Measurements from ENCODE around the gene MALL. TPM values are rescaled to one million over a fixed set of nuclear protein-coding genes. Genes with fewer than 3 reads are reported as not detected.
"Not testable (repeated sequence)": the region's sequence is repeated elsewhere in the genome, so short reads cannot be mapped to it uniquely, and the experiment has no call there.

MALL gene
- total RNA-seq, 2 experiments from 2014 or later, result not detected

DNA sequence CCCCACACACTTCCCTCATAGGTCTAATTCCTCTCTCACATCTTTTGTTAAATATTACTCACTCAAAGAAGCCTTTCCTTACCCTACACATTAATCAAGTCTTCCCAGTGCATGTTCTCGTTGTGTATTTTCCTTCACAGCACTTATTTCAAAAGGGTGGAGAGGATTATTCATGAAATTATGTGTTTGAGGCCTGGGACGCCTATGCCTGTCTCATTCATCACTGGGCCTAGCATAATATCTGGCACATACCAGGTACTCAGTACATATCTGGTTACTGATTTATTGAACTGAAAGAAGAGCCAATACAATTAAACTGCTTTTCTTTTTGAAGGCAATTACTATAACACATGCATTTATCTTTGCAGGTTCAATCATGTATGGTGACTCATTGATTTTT lies 15.1 kb upstream of the MALL start:
- POLR2A ChIA-PET, result no interaction called here
- no peak for DNase-seq
- no peak overlapping the region for H3K27ac Mint-ChIP-seq
- H3K9me3 Mint-ChIP-seq, result peaks cover 2% of the 10 kb centered on the region
- H3K4me3 Mint-ChIP-seq, result no peak overlapping the region
- CTCF ChIA-PET, result no interaction called here
- H3K4me1 Mint-ChIP-seq, result no peaks in the 10 kb centered on the region
- no peaks in the 10 kb centered on the region for H3K36me3 Mint-ChIP-seq (ENCODE audit: low read depth)
- peaks cover 11% of the 10 kb centered on the region for H3K27me3 Mint-ChIP-seq

- peaks cover 7% of the 10 kb centered on the region for H3K27me3 Mint-ChIP-seq
- no peaks in the 10 kb centered on the region for H3K4me1 Mint-ChIP-seq
- no peak overlapping the region for H3K4me3 Mint-ChIP-seq
- H3K27ac Mint-ChIP-seq, result no peak overlapping the region
- ChIA-PET POLR2A (no interaction called here), CTCF (no interaction called here)
- H3K9me3 Mint-ChIP-seq, result no peaks in the 10 kb centered on the region
- H3K36me3 Mint-ChIP-seq (ENCODE audit: low read depth), result no peaks in the 10 kb centered on the region
- DNase-seq, result no peak
Observed at GRCh38 chr2:110126906-110127305, 11.3 kb upstream of the MALL start.

- no peak for DNase-seq
- Mint-ChIP-seq H3K4me3 (no peak overlapping the region), H3K36me3 (ENCODE audit: low read depth) (no peaks in the 10 kb centered on the region), H3K9me3 (no peaks in the 10 kb centered on the region), H3K27me3 (peaks cover 6% of the 10 kb centered on the region), H3K4me1 (no peaks in the 10 kb centered on the region), H3K27ac (no peak overlapping the region)
- CTCF ChIA-PET, result no interaction called here
- POLR2A ChIA-PET, result no interaction called here
Observed at GRCh38 chr2:110126086-110126773, 10.6 kb upstream of the MALL start.

DNA sequence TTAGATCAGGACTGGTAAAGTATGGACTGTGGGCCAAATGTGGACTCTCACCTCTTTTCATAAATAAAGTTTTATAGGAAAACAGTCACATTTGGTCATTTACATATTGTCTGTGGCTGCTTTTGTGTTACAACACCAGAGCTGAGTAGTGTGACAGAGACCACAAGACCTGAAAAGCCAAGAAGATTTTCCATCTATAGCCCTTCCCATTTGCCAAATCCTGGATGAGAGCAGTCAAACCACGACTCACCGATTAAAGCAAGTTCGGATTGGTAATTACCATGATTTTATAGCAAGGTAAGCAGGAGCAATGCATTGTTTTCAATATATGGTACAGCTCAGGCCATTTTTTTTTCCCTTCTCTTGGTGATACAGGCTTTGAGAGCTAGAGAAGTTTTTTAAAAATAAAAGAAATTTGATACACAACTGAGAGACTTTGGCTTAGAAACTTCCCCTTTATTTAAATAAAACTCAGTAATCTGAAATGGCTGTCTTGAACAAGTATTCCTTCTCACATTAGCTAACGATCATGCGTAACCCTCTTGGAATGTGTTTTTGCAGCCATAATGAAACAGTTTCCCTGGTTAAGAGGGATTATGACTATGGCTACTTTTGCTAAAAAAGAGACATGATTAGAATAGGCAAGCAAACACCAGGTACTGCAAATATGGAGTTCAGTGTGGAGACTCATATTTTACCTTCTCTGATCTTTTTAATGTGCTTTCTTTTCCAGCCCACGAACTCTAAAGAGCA lies 9.5 kb upstream of the MALL start:
- CTCF ChIA-PET, result no interaction called here
- DNase-seq, result no peak
- Mint-ChIP-seq H3K4me1 (no peaks in the 10 kb centered on the region), H3K36me3 (ENCODE audit: low read depth) (no peaks in the 10 kb centered on the region), H3K4me3 (no peak overlapping the region), H3K27me3 (peaks cover 2% of the 10 kb centered on the region), H3K27ac (no peak overlapping the region), H3K9me3 (no peaks in the 10 kb centered on the region)
- POLR2A ChIA-PET, result no interaction called here

DNA sequence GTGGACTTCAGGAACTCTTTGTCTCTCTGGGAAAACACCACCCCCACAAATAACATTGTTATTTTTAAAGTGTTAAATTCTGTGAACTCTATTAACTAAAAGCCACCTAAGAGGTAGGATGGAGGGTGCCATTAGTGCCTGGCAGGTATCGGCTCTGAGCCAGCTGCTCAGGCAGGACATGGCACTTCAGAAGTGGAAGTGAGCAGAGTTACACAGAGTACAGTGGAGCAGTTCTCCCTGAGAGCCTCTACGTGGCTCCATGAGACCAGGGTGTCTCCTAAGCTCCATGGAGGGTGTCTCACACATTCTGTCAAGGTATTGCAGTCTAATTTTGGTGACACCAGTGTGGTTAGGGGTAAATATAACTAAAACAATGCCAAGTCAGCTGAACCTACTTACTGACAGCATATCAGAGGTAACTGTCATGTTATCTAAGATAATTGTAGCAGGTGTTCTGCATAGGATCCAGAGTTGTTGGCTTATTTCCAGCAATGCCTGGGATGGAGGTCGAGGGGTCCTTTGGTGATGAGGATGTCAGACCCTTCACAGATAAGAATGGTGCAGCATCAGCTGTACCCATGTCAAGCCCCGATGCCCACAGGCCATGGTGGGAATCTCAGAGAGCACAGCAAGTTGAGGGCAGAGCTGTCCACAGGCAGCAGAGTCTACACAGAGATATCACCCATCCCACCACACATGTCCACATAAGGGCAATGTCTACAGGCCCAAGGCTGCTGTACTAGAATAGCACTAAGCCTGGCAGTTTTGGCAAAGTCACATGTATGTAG lies 8.6 kb upstream of the MALL start:
- no peak overlapping the region for H3K27ac Mint-ChIP-seq
- no peak for DNase-seq
- H3K4me3 Mint-ChIP-seq, result no peak overlapping the region
- peaks cover 4% of the 10 kb centered on the region for H3K27me3 Mint-ChIP-seq
- ChIA-PET CTCF (no interaction called here), POLR2A (no interaction called here)
- H3K36me3 Mint-ChIP-seq (ENCODE audit: low read depth), result no peaks in the 10 kb centered on the region
- H3K9me3 Mint-ChIP-seq, result no peaks in the 10 kb centered on the region
- no peaks in the 10 kb centered on the region for H3K4me1 Mint-ChIP-seq

GRCh38 chr2:110121592-110121991 lies 6.0 kb upstream of the MALL start:
- ChIA-PET CTCF (interaction anchor here (1.2 kb wide), 1 partner anchor 36 kb away, joined by 3 read pairs; no protein-coding TSS in a partner anchor), POLR2A (no interaction called here)
- Mint-ChIP-seq H3K4me3 (no peak overlapping the region), H3K9me3 (no peaks in the 10 kb centered on the region), H3K27ac (no peak overlapping the region), H3K36me3 (ENCODE audit: low read depth) (no peaks in the 10 kb centered on the region), H3K27me3 (peaks cover 19% of the 10 kb centered on the region), H3K4me1 (no peaks in the 10 kb centered on the region)
- DNase-seq, result no peak

GRCh38 chr2:110121052-110121334 lies 5.4 kb upstream of the MALL start:
- Mint-ChIP-seq H3K4me3 (no peak overlapping the region), H3K27me3 (peaks cover 25% of the 10 kb centered on the region), H3K9me3 (no peaks in the 10 kb centered on the region), H3K36me3 (ENCODE audit: low read depth) (no peaks in the 10 kb centered on the region), H3K4me1 (no peaks in the 10 kb centered on the region), H3K27ac (no peak overlapping the region)
- ChIA-PET CTCF (interaction anchor here (1.2 kb wide), 1 partner anchor 37 kb away, joined by 3 read pairs; no protein-coding TSS in a partner anchor), POLR2A (no interaction called here)
- no peak for DNase-seq

- Mint-ChIP-seq H3K27me3 (peaks cover 28% of the 10 kb centered on the region), H3K27ac (no peak overlapping the region), H3K4me1 (no peaks in the 10 kb centered on the region), H3K4me3 (no peak overlapping the region), H3K36me3 (ENCODE audit: low read depth) (no peaks in the 10 kb centered on the region), H3K9me3 (no peaks in the 10 kb centered on the region)
- POLR2A ChIA-PET, result no interaction called here
- CTCF ChIA-PET, result no interaction called here
- no peak for DNase-seq
Observed at GRCh38 chr2:110120171-110121051, 4.8 kb upstream of the MALL start.

- DNase-seq, result no peak
- H3K9me3 Mint-ChIP-seq, result no peaks in the 10 kb centered on the region
- ChIA-PET CTCF (no interaction called here), POLR2A (no interaction called here)
- H3K4me3 Mint-ChIP-seq, result no peak overlapping the region
- no peak overlapping the region for H3K27ac Mint-ChIP-seq
- H3K36me3 Mint-ChIP-seq (ENCODE audit: low read depth), result no peaks in the 10 kb centered on the region
- H3K4me1 Mint-ChIP-seq, result peaks cover 10% of the 10 kb centered on the region
- H3K27me3 Mint-ChIP-seq, result peaks cover 53% of the 10 kb centered on the region
Observed at GRCh38 chr2:110116033-110116710, 550 bp upstream of the MALL start.

- no peaks in the 10 kb centered on the region for H3K36me3 Mint-ChIP-seq (ENCODE audit: low read depth)
- ChIA-PET POLR2A (no interaction called here), CTCF (no interaction called here)
- H3K27me3 Mint-ChIP-seq, result peaks cover 62% of the 10 kb centered on the region
- H3K4me1 Mint-ChIP-seq, result peaks cover 12% of the 10 kb centered on the region
- no peak overlapping the region for H3K27ac Mint-ChIP-seq
- no peak overlapping the region for H3K4me3 Mint-ChIP-seq
- H3K9me3 Mint-ChIP-seq, result no peaks in the 10 kb centered on the region
- no peak for DNase-seq
Observed at GRCh38 chr2:110114831-110115255, 779 bp downstream of the MALL start.

DNA sequence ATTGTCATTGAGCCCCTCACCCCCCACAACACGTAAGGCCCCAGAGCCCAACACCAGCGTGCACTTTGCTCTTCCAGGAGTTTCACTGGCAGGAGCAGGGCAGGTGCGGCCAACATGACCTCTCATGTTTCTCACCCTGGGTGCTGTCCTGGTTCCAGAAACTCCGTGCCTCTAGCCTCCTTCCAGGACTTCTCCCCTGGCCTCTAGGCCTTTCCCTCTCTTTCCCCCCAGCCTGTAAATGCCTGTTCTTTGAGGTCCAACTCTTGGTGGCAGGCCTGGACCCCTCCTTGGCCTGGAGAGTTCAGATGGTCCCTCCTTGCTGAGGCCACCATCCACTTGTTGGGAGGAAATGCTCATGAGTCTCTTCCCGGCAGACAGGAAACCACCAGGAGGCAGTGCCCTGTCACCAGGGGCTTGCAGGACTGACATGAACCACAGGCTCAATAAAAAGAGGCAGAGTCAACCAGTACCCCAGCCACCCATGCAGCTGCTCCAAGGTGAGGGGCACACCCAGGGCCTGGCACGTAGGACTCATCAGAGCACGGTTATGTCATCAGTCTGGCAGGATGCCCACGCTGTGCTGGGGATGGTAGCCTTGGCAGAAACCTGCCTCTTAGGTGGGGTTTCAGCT lies 1.5 kb downstream of the MALL start:
- H3K4me3 Mint-ChIP-seq, result no peak overlapping the region
- H3K9me3 Mint-ChIP-seq, result no peaks in the 10 kb centered on the region
- DNase-seq, result no peak
- CTCF ChIA-PET, result no interaction called here
- no peak overlapping the region for H3K27ac Mint-ChIP-seq
- H3K4me1 Mint-ChIP-seq, result peaks cover 13% of the 10 kb centered on the region
- POLR2A ChIA-PET, result no interaction called here
- no peaks in the 10 kb centered on the region for H3K36me3 Mint-ChIP-seq (ENCODE audit: low read depth)
- H3K27me3 Mint-ChIP-seq, result peaks cover 67% of the 10 kb centered on the region

GRCh38 chr2:110108291-110108690 lies 7.3 kb downstream of the MALL start:
- H3K27ac Mint-ChIP-seq, POLR2A ChIA-PET: not testable (repeated sequence)

More at GRCh38 chr2:110108291-110108690, 7.3 kb downstream of the MALL start:
- DNase-seq; H3K36me3 Mint-ChIP-seq (ENCODE audit: low read depth); H3K4me1 Mint-ChIP-seq; CTCF ChIA-PET; H3K4me3 Mint-ChIP-seq; H3K9me3 Mint-ChIP-seq: not testable (repeated sequence)
- H3K27me3 Mint-ChIP-seq, result peaks cover 56% of the 10 kb centered on the region

All from activated CD4-positive, alpha-beta memory T cell treated with anti-CD3 and anti-CD28 coated beads, Interleukin-2, amount 10 ng/mL, durations not matched to agents 7 days and 5 days (primary cell).